Activated CD8-positive, alpha-beta T cell treated with anti-CD3 and anti-CD28 coated beads for 36 hours (primary cell): Measurements from ENCODE around the gene COMT. TPM values are rescaled to one million over a fixed set of nuclear protein-coding genes. Genes with fewer than 3 reads are reported as not detected.

ENCODE experiments used
- ATAC-seq: fragments of 200-7000 bp; cut with Tn5 transposase; one replicate; pipeline ENCODE4 v1.10.0; 2021; ENCODE audit warnings: mild to moderate bottlenecking, moderate library complexity
- CTCF ChIA-PET: fragments of 350-600 bp; sonication (Branson Sonifier 250); formaldehyde crosslinking; loops from one replicate; lab custom pipeline; 2021; ENCODE audit warnings: antibody characterized with exemption; lab: Charles Lee
- POLR2A ChIA-PET: fragments of 350-600 bp; sonication (Branson Sonifier 250); formaldehyde crosslinking; loops from one replicate; lab custom pipeline; 2021; ENCODE audit warnings: antibody characterized with exemption; lab: Charles Lee
- DNase-seq: peaks from one replicate; pipeline ENCODE4 v3.0.0-alpha.2; 2020
- H3K27ac Mint-ChIP-seq: one replicate; pipeline ENCODE4 v1.8.0; 2021; ENCODE audit warnings: mild to moderate bottlenecking, mixed read lengths
- H3K27me3 Mint-ChIP-seq: one replicate; pipeline ENCODE4 v1.8.0; 2021; ENCODE audit warnings: mixed read lengths
- H3K36me3 Mint-ChIP-seq: one replicate; pipeline ENCODE4 v1.8.0; 2021; ENCODE audit warnings: low read depth, mixed read lengths
- H3K4me1 Mint-ChIP-seq: one replicate; pipeline ENCODE4 v1.8.0; 2021; ENCODE audit warnings: low read depth, mixed read lengths
- H3K4me3 Mint-ChIP-seq: one replicate; pipeline ENCODE4 v1.8.0; 2021; ENCODE audit warnings: mild to moderate bottlenecking, moderate library complexity, mixed read lengths
- H3K9me3 Mint-ChIP-seq: one replicate; pipeline ENCODE4 v1.8.0; 2021; ENCODE audit warnings: mixed read lengths
- CTCF ChIP-seq: fragments of 200-600 bp; IDR thresholded peaks from one replicate; pipeline ENCODE4 v1.8.0; 2022; ENCODE audit warnings: antibody characterized with exemption, mild to moderate bottlenecking
- intact Hi-C: fragments of 100-400 bp; cut with micrococcal nuclease; formaldehyde crosslinking; loops from one replicate; pipeline ENCODE4 v1.10.0; 2022
- total RNA-seq, 2 experiments: library from RNA; stranded (reverse); gene quantifications; one replicate each; pipeline ENCODE4 v1.2.3, GENCODE V29; 2021

The COMT gene
- total RNA-seq, 2 experiments from 2014 or later, result 70.7 to 74.5 TPM

GRCh38 chr22:19998232-19998951, 56.8 kb downstream of the COMT start:
- H3K4me1 Mint-ChIP-seq, result no peaks in the 10 kb centered on the region
- no peaks in the 10 kb centered on the region for H3K27me3 Mint-ChIP-seq
- intact Hi-C loops, result no loop called here
- no peak for TF ChIP-seq CTCF
- no peak for DNase-seq
- ChIA-PET POLR2A (no interaction called here), CTCF (no interaction called here)
- H3K27ac Mint-ChIP-seq, result no peak overlapping the region
- ATAC-seq, result no peak
- no peak overlapping the region for H3K4me3 Mint-ChIP-seq
- H3K9me3 Mint-ChIP-seq, result peaks cover 3% of the 10 kb centered on the region
- no peaks in the 10 kb centered on the region for H3K36me3 Mint-ChIP-seq

GRCh38 chr22:19998991-19999820, 57.6 kb downstream of the COMT start:
- TF ChIP-seq CTCF, result no peak
- ATAC-seq, result no peak
- no peaks in the 10 kb centered on the region for H3K4me1 Mint-ChIP-seq
- ChIA-PET CTCF (no interaction called here), POLR2A (no interaction called here)
- no peak overlapping the region for H3K27ac Mint-ChIP-seq
- no peak for DNase-seq
- H3K9me3 Mint-ChIP-seq, result peaks cover 9% of the 10 kb centered on the region
- no peaks in the 10 kb centered on the region for H3K27me3 Mint-ChIP-seq
- H3K4me3 Mint-ChIP-seq, result no peak overlapping the region
- H3K36me3 Mint-ChIP-seq, result no peaks in the 10 kb centered on the region
- intact Hi-C loops, result no loop called here

- H3K9me3 Mint-ChIP-seq, result peaks cover 9% of the 10 kb centered on the region
- H3K36me3 Mint-ChIP-seq, result no peaks in the 10 kb centered on the region
- POLR2A ChIA-PET, result no interaction called here
- H3K4me1 Mint-ChIP-seq, result no peaks in the 10 kb centered on the region
- DNase-seq (no peak), ATAC-seq (no peak)
- CTCF ChIA-PET, result no interaction called here
- no peak overlapping the region for H3K4me3 Mint-ChIP-seq
- TF ChIP-seq CTCF, result no peak
- intact Hi-C loops, result no loop called here
- no peak overlapping the region for H3K27ac Mint-ChIP-seq
- no peaks in the 10 kb centered on the region for H3K27me3 Mint-ChIP-seq
Measured at GRCh38 chr22:20000246-20001081, 58.9 kb downstream of the COMT start.

GRCh38 chr22:20001082-20001638, 59.6 kb downstream of the COMT start:
- Mint-ChIP-seq H3K9me3 (peaks cover 9% of the 10 kb centered on the region), H3K27me3 (no peaks in the 10 kb centered on the region), H3K4me1 (no peaks in the 10 kb centered on the region), H3K27ac (no peak overlapping the region), H3K4me3 (no peak overlapping the region), H3K36me3 (no peaks in the 10 kb centered on the region)
- DNase-seq (no peak), ATAC-seq (no peak)
- intact Hi-C loops, result no loop called here
- no peak for TF ChIP-seq CTCF
- CTCF ChIA-PET, result interaction anchor here (1.1 kb wide), 1 partner anchor 271 kb away, joined by 3 read pairs; no protein-coding TSS in a partner anchor
- POLR2A ChIA-PET, result no interaction called here
